AG04450 (cell line): ENCODE data around the gene GAS7. TPM values are rescaled to one million over a fixed set of nuclear protein-coding genes. Genes with fewer than 3 reads are reported as not detected.

ENCODE experiments used
- CTCF ChIA-PET: fragments of 300-600, 350-600 bp; formaldehyde crosslinking; extraction: SDS; loops from one replicate; lab custom pipeline; 2022; ENCODE audit warnings: antibody characterized with exemption, inconsistent platforms; lab: Charles Lee
- POLR2A ChIA-PET: fragments of 350-600 bp; formaldehyde crosslinking; extraction: SDS; loops from one replicate; lab custom pipeline; 2021; ENCODE audit warnings: antibody characterized with exemption, inconsistent platforms; lab: Yijun Ruan, JAX
- DNase-seq: peaks from one replicate; pipeline ENCODE4 v3.0.0-alpha.2; 2011; ENCODE audit warnings: low read depth, low spot score
- H3K27ac ChIP-seq: one replicate; pipeline ENCODE4 v1.5.1; 2012; ENCODE audit warnings: low read depth, low read length, control low read depth
- H3K27me3 ChIP-seq: one replicate; pipeline ENCODE4 v1.6.0; 2012; ENCODE audit warnings: low read length; ENCODE audit not compliant: control insufficient read depth, insufficient read depth
- H3K4me3 ChIP-seq: 2 replicates; pipeline ENCODE4 v1.5.1; 2011; ENCODE audit warnings: mild to moderate bottlenecking, low read depth, low read length, control low read depth
- H3K9me3 ChIP-seq: 2 replicates; pipeline ENCODE4 v1.5.1; 2012; ENCODE audit warnings: low read length; ENCODE audit not compliant: control insufficient read depth, insufficient read depth
- polyA plus RNA-seq: library from polyadenylated mRNA; depleted of rRNA; stranded (reverse); fragments of >200 nt; gene quantifications from 2 replicates; pipeline ENCODE4 v1.2.3, GENCODE V29; 2011
- TF ChIP-seq, protein P1 (sequence below): IDR thresholded peaks from 2 replicates; pipeline ENCODE4 v1.5.1; 2011; ENCODE audit warnings: low read depth, low read length, control low read depth, inconsistent platforms

Gene GAS7
- polyA plus RNA-seq, 1 experiment = 5.6 TPM

DNA sequence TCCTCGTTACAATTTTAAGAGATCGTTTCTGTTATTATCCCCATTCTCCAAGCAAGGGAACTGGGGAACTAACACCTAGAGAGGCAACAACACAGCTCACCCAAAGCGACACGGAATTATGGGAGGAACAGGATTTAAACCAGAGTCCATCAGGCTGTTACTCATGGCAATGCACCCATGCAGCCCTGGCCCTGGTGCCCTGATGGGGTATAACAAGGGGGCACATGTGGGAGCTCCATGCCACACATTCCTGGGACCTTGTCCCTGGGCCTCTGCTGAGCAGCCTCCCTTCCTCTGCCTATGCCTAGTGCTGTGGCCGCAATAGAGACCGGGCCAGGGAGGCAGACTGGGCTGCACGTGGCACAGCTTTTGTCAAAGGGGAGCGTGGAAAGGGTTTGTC is 280.1 kb downstream of the GAS7 start:
- peaks cover 33% of the 10 kb centered on the region for H3K9me3 ChIP-seq
- no peak overlapping the region for H3K4me3 ChIP-seq
- ChIA-PET CTCF (interaction anchor here (7.2 kb wide), 1 partner anchor 699 kb away, joined by 36 read pairs; no protein-coding TSS in a partner anchor), POLR2A (no interaction called here)
- no peaks in the 10 kb centered on the region for H3K27me3 ChIP-seq
- no peak for DNase-seq
- TF ChIP-seq, protein P1, sequence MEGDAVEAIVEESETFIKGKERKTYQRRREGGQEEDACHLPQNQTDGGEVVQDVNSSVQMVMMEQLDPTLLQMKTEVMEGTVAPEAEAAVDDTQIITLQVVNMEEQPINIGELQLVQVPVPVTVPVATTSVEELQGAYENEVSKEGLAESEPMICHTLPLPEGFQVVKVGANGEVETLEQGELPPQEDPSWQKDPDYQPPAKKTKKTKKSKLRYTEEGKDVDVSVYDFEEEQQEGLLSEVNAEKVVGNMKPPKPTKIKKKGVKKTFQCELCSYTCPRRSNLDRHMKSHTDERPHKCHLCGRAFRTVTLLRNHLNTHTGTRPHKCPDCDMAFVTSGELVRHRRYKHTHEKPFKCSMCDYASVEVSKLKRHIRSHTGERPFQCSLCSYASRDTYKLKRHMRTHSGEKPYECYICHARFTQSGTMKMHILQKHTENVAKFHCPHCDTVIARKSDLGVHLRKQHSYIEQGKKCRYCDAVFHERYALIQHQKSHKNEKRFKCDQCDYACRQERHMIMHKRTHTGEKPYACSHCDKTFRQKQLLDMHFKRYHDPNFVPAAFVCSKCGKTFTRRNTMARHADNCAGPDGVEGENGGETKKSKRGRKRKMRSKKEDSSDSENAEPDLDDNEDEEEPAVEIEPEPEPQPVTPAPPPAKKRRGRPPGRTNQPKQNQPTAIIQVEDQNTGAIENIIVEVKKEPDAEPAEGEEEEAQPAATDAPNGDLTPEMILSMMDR = no peak
- no peak overlapping the region for H3K27ac ChIP-seq

DNA sequence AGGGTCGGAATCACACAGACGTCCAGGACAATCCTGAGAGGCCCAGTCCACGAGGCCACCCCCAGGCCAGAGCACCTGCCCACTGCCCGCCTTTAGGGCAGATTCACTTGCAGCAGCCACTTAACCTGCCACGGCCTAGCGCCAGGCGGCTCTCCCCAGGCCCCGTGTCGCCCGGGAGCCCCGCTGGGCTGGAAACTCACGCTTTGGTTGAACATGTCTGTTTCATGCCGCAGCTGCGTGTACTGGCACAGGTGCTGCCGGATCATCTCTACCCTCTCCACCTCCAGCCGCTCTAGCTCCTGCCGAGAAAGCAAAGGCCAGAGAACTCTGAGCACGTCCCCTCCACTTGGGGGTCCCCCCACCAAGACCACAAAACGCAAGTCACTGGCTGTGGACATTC is 280.6 kb downstream of the GAS7 start:
- Histone ChIP-seq H3K27me3 (no peaks in the 10 kb centered on the region), H3K27ac (no peak overlapping the region), H3K4me3 (no peak overlapping the region), H3K9me3 (peaks cover 33% of the 10 kb centered on the region)
- TF ChIP-seq, protein P1 = no peak
- POLR2A ChIA-PET = no interaction called here
- CTCF ChIA-PET = interaction anchor here (7.2 kb wide), 1 partner anchor 700 kb away, joined by 36 read pairs; no protein-coding TSS in a partner anchor
- no peak for DNase-seq

DNA sequence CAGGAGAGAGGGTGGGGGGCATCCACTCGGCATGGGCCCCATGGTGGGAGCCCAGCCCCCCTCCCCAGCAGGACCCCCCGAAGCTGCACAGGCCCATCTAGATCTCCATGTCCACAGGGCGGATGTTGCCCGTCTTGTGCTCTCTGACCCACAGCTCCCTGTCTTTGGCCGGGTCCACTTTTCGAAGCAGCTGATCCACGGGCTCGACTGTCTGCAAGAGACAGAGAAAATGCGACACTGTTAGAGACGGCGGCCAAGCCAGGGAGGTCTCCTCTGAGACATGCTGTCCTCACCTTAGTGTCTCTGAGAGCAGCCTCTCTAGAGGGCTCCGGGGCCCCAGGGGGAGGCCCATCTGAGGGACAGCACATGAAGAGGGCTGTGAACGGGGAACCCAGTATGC is 281.3 kb downstream of the GAS7 start:
- no peaks in the 10 kb centered on the region for H3K27me3 ChIP-seq
- no peak overlapping the region for H3K27ac ChIP-seq
- CTCF ChIA-PET = interaction anchor here (0.6 to 7.2 kb wide), 2 partner anchors 185 to 701 kb away, joined by 3 to 36 read pairs; no protein-coding TSS in a partner anchor
- POLR2A ChIA-PET = no interaction called here
- H3K9me3 ChIP-seq = peaks cover 38% of the 10 kb centered on the region
- no peak for DNase-seq
- TF ChIP-seq, protein P1 = no peak
- no peak overlapping the region for H3K4me3 ChIP-seq

DNA sequence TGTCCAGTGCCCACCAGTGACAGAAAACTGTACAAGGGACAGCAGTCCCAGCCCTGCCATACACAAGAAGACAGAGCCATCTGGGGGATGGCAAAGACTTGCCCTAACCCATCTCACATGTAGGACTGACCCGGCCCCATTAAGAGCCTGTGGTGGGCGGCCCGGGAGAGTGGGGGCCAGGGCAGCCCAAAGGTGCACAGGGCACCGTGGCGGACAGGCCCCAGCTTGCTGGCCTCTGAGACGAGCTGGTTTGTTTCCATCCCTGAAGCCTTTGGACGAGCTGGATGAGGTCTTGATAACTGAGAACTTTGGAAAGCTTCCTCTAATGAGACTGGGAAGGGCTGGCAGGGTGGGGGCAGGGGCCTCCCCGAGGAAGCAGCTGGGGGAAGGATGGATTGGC is 282.3 kb downstream of the GAS7 start:
- Histone ChIP-seq H3K4me3 (no peak overlapping the region), H3K27ac (no peak overlapping the region), H3K27me3 (no peaks in the 10 kb centered on the region), H3K9me3 (peaks cover 47% of the 10 kb centered on the region)
- CTCF ChIA-PET = interaction anchor here (7.2 kb wide), 1 partner anchor 702 kb away, joined by 36 read pairs; no protein-coding TSS in a partner anchor
- POLR2A ChIA-PET = no interaction called here
- TF ChIP-seq, protein P1 = no peak
- DNase-seq = no peak

DNA sequence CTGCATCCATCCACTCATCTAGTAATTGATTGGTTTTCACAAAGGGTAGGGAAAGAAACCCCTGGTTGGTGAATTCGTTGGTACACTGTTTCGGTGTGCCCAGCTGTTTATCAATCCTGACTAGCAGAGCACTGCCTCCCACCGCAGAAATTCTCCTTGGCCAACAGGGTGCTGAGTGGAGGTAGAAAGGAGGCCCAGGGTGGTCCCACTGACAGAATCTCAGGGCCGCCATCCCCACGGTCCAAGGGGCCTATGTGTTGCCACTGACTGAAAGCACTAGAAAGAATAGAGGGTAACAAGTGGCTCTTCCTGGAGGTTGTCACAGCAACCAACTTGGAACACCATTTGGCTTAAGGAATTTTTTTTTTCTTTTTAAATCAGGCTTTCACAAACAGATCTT is 284.9 kb downstream of the GAS7 start:
- POLR2A ChIA-PET = no interaction called here

More for the DNA sequence above, 284.9 kb downstream of the GAS7 start:
- Histone ChIP-seq H3K4me3 (no peak overlapping the region), H3K27ac (no peak overlapping the region), H3K9me3 (peaks cover 58% of the 10 kb centered on the region), H3K27me3 (no peaks in the 10 kb centered on the region)
- CTCF ChIA-PET = no interaction called here
- DNase-seq = no peak
- TF ChIP-seq, protein P1 = no peak
